Measurements from ENCODE around the gene LRIG3. TPM values are rescaled to one million over a fixed set of nuclear protein-coding genes. Genes with fewer than 3 reads are reported as not detected.

LRIG3 gene
- total and polyA plus RNA-seq, 12 donors, result 1.8 to 8.5 (median 6.4) TPM

GRCh38 chr12:58931518-58931917 lies 11.2 kb upstream of the LRIG3 start:
- H3K27ac ChIP-seq, result no peak overlapping the region
- WGBS, 2 donors, result 91% methylated on average over 4 of the region's 4 CpGs
- no peak overlapping the region for H3K4me3 ChIP-seq
- DNase-seq, result no peak
- TF ChIP-seq, protein P1, sequence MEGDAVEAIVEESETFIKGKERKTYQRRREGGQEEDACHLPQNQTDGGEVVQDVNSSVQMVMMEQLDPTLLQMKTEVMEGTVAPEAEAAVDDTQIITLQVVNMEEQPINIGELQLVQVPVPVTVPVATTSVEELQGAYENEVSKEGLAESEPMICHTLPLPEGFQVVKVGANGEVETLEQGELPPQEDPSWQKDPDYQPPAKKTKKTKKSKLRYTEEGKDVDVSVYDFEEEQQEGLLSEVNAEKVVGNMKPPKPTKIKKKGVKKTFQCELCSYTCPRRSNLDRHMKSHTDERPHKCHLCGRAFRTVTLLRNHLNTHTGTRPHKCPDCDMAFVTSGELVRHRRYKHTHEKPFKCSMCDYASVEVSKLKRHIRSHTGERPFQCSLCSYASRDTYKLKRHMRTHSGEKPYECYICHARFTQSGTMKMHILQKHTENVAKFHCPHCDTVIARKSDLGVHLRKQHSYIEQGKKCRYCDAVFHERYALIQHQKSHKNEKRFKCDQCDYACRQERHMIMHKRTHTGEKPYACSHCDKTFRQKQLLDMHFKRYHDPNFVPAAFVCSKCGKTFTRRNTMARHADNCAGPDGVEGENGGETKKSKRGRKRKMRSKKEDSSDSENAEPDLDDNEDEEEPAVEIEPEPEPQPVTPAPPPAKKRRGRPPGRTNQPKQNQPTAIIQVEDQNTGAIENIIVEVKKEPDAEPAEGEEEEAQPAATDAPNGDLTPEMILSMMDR (IDR thresholded peaks at IDR 0.05), result no peak
- no peaks in the 10 kb centered on the region for H3K36me3 ChIP-seq
- ATAC-seq, result no peak
- H3K4me1 ChIP-seq, result no peaks in the 10 kb centered on the region
- no peaks in the 10 kb centered on the region for H3K9me3 ChIP-seq
- intact Hi-C loops (cut with DNase I), result no loop called here
- H3K27me3 ChIP-seq, result no peaks in the 10 kb centered on the region

GRCh38 chr12:58930770-58931324 lies 10.5 kb upstream of the LRIG3 start:
- Histone ChIP-seq H3K4me1 (peaks cover 0 to 1% (median 0%) of the 10 kb centered on the region in 9 donors), H3K9me3 (no peaks in the 10 kb centered on the region), H3K36me3 (no peaks in the 10 kb centered on the region), H3K4me3 (no peak overlapping the region), H3K27me3 (no peaks in the 10 kb centered on the region), H3K27ac (no peak overlapping the region)
- intact Hi-C loops (cut with DNase I), result no loop called here
- DNase-seq (no peak), ATAC-seq (no peak)
- 94 to 97% methylated on average over 2 of the region's 2 CpGs for WGBS, 2 donors
- TF ChIP-seq, protein P1 (IDR thresholded peaks at IDR 0.05), result no peak

- no peak overlapping the region for H3K4me3 ChIP-seq
- DNase-seq (no peak), ATAC-seq (no peak)
- intact Hi-C loops (cut with DNase I), result no loop called here
- H3K27me3 ChIP-seq, result no peaks in the 10 kb centered on the region
- H3K4me1 ChIP-seq, result peaks cover 0 to 12% (median 0%) of the 10 kb centered on the region in 9 donors
- H3K9me3 ChIP-seq, result no peaks in the 10 kb centered on the region
- no peak overlapping the region for H3K27ac ChIP-seq
- WGBS, 2 donors, result 80 to 86% methylated on average over 4 of the region's 4 CpGs
- H3K36me3 ChIP-seq, result no peaks in the 10 kb centered on the region
- TF ChIP-seq, protein P1 (IDR thresholded peaks at IDR 0.05), result no peak
These were observed 6.8 kb upstream of the LRIG3 start for GRCh38 chr12:58927120-58927519.

- TF ChIP-seq, protein P1 (IDR thresholded peaks at IDR 0.05), result no peak
- no peaks in the 10 kb centered on the region for H3K27me3 ChIP-seq
- H3K4me3 ChIP-seq, result no peak overlapping the region
- H3K9me3 ChIP-seq, result no peaks in the 10 kb centered on the region
- intact Hi-C loops (cut with DNase I), result no loop called here
- no peak for DNase-seq
- no peaks in the 10 kb centered on the region for H3K36me3 ChIP-seq
- H3K27ac ChIP-seq, result no peak overlapping the region
- peaks cover 0 to 12% (median 0%) of the 10 kb centered on the region in 9 donors for H3K4me1 ChIP-seq
- no peak for ATAC-seq
These were observed 6.3 kb upstream of the LRIG3 start for GRCh38 chr12:58926586-58926985.

Data from heart right ventricle (tissue), 16 donors.